Central memory CD4-positive, alpha-beta T cell (primary cell): ENCODE measurements around the gene C1orf226.
"Not testable (repeated sequence)": the region's sequence is repeated elsewhere in the genome, so short reads cannot be mapped to it uniquely, and the experiment has no call there.

Source experiments
- DNase-seq: peaks from one replicate; pipeline ENCODE4 v3.0.0; 2022
- total RNA-seq, 3 experiments: gene quantifications; one replicate each; lab custom pipeline; 2026; lab: John Stamatoyannopoulos, UW

The C1orf226 gene, protein sequence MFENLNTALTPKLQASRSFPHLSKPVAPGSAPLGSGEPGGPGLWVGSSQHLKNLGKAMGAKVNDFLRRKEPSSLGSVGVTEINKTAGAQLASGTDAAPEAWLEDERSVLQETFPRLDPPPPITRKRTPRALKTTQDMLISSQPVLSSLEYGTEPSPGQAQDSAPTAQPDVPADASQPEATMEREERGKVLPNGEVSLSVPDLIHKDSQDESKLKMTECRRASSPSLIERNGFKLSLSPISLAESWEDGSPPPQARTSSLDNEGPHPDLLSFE
- 0 to 0.14 (median 0) reads per million in 3 experiments for total RNA-seq

DNA sequence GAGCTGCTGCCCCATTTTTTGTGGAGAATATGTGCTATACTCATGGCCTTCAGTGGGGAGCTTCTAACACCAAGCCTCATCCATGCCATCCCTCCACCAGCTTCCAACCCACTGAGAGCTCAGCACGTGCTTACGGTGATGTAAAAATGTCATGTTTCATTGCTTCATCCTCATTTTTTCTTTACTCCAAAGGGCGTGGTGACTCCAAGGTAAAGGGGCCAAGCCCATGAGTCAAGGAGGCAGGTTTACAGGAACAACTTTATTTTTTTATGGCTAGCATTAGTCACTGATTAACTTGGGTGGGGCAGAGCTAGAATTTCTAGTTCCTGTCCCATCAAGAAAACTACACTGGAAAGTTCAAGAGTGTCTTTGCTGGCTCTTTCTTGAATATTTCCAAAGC, at the start of gene C1orf226:
Gene C1orf226 (plus strand): TSS at position 346 of the 400 bp plus-strand sequence. CDS start 174 bp downstream, outside the sequence.
- no peak for DNase-seq

DNA sequence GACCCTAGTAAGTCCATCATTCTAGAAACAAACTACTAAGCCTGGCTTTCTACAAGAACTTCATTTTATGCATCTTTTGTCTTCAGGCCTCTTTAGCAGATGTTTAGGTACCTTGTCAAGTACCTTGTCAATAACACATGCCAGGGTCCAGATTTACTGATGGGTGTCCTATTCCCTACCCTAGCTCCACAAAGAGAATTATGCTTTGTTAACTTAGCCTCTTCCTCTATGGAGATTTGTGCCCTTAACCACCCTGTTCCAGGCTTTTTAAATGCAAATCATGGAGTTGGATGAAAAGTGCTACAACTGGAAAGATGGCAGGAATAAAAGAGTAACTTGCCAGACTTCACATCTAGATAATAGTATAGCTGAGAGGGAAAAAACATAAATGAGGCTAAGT, 47.5 kb upstream of the C1orf226 start:
- no peak for DNase-seq

DNA sequence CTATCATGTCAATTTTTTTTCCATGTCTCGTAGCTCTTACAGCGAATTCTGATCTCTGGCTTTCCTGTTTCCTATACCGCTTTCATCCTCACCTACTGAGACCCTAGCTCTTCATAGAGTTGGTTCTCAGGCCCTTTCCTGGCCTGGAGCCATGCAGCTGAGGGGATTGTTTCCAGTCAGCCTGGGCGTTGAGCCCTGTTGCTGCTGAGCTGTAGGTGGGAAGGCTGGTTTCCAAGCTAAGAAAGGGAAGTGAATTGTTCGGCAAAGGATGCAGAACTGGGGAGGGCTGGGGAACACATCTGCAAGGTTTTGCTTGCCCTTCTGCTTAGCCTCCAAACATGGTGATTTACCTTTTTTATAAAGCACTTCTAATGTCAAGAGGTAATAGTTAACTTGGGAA, 46.4 kb upstream of the C1orf226 start:
- no peak for DNase-seq

DNA sequence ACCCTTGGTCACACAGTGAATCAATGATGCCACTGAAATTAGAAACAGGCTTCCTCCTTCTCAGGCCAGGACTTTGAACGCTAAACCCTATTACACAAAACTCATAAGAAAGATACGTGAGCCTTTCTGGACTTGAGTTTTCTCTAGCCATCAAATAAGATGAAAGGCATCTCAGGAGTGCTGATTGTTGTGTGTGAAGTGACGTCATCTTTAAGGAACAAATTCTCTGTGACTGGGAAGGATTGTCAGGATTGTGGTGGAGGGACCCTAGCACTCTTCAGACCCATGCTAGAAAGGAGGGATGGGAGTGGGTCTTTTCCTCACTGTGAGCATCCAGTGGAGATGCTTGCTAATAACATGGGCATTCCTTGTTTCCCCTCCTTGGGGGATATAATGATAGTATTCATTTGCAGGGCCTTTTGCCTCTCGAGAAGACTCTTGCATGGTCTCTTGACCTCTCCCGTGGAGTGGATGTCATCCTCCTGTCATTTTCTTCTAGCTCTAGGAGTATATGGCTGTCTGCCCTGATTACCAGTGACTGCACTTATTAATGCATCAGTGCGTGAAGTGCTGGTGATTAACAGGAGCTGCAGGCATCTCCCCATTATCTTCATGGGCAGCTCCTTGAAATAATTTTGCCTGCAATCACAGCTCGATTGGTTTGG, 44.8 kb upstream of the C1orf226 start:
- no peak for DNase-seq

DNA sequence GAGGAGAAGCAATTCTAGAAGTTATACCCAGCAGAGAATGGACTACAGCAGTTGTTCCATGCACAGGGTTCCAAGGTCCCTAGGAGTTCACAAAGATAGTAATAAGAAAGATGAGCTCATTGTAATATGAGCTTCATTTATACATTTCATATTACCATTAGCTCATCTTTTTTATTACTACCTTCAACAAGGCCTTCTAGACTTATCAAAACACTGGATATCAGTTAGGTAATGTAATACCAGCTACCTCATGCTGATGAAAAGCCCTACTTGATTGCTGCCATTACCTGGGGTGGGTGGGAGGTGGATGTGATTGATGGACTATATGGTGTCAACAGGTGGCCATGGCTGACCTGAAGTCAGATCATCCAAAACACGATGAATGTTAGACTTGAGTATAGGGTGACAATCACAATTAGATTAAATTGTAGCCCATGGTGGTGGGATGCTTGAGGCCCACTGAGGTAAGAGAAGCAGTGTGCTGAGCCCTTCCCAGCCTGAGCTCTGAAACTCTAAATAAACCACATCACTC, 39.0 kb upstream of the C1orf226 start:
- no peak for DNase-seq

DNA sequence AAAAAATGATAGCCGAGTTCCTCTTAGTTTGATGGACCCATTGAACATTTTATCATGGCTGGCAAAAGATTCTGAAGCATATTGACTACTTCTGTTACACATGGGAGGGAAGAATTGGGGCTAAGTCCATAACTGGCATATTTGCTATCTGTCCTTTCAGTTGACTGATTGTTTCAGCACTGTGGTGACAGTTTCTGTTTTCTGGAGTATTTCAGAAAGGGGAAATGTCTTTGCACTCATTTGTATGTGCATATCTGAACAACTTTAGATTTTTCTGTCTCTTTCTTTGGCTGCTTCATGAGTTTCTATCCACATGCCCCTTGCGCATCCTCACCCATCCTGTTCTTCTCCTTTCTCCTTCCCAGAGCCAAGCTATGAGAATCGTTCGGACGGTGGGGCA, 38.1 kb upstream of the C1orf226 start:
- DNase-seq = no peak

DNA sequence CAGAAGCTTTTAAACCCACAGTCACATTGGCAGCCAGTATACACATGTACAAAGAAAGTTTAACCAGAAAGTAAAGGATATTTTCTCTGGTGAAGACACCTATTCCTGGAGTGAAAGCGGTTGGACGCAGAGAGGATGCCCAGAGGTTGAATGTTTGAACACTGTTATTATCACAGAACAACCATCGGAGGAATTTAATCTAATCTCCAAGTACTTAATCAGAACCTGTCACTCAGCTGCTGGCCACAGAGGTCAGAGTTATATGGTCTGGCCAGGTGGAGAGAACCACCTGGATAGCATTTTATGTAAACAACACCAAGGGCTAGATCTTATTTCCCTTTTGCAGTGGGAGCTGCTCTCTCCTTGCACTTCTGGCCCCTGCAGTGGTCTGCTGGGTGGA, 34.2 kb upstream of the C1orf226 start:
- no peak for DNase-seq

DNA sequence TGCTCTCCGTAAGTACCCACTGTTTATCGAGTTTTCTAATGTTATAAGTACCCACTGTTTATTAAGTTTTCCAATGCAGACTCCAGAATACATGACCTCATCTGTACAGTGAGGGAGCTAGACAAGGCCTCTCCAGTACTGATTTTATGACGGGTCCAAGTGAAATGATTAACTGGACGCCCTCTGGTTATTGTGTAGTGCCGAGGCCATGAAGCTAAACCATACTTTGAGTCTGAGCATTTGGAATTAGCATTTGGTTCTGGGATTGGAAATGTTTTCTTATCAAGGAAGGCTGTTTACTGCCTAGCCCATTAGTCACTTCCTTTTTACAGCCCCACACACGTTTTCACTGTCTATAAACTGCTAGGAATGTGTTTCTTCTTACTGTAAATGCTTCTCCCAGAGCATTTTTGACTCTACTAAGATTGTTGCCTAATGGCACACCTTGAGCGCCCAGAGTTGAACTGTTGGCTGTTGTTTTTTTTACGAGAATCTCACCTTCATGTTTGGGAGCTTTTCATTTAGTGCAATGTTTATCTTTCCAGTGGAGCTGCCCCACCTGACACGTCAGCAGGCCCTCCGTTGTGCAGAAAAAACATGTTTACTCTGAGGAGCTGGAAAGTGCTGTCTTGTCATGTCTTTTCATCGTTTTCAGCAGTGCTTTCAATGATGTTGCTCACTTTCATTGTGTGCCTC, 31.7 kb upstream of the C1orf226 start:
- DNase-seq = no peak

DNA sequence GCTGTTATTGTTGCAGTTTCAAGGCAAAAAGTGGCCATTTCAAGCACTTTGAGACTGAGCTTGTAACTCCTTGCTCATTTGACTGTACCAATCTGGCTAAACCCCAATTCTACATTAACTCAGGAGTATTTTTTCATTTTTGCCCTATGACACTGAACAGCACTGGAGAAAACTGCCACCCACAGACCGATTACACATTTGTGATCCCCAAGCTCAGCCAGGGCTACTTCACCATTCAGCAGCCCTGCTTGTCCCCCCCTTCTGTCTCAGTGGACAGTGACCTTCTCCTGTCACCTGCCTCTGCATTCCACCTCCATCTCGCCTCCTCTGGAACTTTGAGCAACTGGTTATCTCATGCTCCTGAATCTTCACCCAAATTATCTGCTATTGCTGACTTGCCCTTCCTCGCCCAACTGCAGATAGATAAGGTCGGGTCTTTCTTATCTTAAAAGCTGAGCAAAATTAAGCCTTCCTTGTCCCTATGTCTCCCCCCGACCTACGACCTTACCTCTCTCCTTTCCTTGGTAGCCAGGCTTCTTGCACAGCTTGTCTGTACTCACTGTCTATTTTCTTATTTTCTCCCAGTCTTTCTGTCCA, 30.2 kb upstream of the C1orf226 start:
- no peak for DNase-seq

DNA sequence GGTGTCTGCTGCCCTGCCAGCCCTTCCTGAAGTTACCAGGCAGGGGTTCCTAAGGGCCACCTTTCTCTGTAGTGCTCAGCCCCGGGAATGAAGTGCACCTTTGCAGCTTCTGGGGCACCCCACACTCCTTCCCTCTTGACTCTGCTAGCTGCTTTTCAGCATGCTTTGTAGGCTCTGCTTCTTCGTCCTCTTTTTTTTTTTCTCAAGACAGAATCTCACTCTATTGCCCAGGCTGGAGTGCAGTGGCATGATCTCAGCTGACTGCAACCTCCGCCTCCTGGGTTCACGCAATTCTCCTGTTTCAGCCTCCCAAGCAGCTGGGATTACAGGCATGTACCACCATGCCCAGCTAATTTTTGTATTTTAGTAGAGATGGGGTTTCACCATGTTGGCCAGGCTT, 29.7 kb upstream of the C1orf226 start:
- not testable (repeated sequence) for DNase-seq

DNA sequence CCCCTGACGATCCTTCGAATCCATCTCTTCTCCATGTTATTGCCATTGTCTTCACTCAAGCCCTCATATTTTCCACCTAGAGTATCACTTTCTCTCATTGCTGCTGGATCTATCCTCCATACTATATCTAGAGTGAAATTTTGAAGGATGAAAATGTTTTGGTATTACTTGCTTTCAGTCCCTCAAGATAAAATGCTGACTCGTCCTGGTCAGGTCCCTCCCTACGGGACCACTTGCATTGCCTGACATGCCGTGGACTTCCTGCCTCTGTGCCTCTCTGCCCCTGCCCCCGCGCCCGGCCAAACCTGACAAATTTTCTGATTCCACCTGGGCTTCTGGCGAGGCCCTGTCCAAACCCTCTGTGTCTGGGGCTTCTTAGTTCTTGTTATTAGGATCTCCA, 28.4 kb upstream of the C1orf226 start:
- no peak for DNase-seq

DNA sequence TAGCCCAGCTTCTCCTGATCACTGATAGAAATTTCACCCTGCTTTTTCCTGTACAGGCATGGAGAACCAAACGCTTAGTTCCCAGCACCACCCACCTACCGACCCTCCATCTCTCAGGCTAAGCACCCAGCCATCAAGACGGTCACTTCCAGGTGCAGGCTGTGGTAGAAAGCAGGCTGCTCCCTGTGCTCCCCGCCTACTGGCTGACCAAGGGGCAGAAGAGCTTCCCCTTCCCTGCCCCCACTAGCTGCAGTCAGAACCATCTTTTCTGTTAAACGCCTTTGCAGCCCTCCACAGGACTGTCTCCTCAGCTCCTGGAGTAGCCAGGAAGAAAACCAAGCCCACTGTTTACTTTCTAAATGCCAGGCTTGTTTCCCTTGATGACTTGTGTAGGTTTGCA, 27.8 kb upstream of the C1orf226 start:
- DNase-seq = no peak

DNA sequence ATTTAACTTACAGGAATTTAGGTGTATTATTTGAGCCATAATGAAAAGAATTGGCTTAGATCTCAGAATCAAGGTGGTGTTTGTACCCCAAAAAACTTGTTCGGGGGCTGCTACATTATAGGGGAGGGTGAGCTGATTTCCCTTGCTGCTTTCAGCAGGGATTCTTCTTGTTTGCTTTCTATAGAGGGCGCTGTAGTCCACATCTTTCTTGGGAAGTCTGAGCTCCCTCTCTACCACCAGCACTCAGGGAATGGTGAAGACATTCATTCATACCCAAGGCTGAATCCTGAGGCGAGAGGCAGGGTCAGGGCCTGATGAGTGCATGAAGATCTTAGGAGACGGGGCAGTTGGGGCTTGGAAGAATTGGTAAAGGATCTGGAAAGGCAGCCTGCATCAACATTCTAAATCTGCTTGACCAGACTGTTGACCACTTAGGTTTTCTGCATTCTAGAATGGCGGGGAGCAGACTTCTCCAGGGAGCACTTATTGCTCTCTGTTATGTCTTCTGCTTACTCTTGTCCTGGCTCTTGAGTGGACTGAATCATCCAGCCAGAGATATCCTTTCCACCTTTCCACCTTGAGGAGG, 23.8 kb upstream of the C1orf226 start:
- no peak for DNase-seq

DNA sequence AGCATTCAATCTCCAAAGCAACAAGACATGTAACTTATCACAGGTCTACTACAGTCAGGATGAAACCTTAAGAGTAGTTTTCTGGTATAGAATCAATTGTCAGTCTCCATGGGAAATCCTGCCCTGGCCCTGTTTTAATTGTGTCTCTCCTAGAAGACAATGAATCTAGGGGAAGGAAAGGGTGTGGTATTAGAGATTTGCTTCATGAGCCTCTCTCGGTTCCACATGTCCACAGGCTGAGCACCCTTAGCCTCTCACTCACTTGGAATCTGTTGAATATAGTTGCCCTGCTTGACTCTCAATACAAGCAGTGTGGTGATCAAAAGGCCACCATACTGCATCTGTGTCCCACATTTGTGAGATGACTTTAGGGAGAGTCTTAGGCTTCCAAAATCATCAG, 22.6 kb upstream of the C1orf226 start:
- DNase-seq = no peak

DNA sequence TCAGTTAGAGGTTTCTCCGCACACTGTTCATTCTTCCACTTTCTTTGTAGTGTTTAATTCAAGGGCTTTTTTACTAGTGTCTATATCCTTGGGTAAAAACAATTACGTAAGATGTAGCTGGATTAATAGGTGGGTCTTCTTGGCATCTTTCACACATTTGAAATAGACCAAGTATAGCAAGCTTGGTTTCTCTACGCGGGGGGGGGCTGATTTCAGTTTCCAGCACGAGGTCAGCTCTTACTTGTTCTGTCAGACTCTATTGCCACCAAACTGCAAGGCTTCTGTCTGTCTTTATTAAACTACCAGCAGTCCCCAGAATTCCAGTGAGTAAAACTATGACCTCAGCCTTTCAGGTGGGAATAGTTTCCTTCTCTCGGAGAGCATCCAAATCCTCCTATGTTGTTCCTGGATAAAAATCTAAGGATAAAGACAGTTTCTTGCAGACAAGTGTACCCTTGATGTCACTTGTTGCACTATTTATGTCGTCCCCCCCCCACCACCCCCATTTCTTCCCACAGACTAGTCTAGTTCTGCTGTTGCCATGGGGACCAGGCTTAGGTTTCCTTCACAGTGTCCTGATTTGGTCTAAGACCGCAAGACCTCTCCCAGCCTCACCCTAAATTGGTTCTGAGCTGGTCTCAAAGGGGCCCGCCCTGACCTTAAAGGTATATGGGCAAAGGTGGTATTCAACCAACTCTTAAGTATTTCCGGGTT, 21.8 kb upstream of the C1orf226 start:
- no peak for DNase-seq

DNA sequence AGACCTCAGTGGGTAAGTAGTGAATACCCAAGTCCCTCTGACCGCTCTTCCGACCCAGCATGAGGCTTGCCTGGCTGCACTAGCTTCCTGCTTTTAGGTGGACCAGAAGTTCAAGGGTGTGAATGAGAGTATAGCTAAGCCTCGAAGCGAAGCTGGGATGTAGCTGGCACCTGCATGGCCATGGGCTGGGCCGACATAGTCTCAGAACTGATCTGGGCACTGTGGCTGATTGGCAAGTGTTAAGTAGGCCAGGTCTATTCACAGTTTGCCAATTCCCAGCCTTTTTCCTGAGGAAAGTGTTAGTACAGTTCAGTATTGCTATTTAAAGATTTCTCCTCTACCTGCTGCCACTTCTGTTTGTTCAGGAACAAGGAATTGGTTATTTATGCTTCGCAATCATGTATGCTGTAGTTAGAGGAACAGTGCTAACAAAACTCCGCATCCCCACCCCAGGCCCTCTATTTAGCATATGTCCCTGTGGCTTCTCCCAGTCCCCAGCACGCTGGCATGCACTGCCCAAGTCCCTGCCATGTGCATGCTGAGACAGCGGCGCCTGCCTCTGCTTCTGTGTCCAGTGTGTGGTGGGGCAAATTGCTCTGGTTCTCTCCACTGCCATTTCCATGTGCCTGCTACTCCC, 21.2 kb upstream of the C1orf226 start:
- DNase-seq = no peak

DNA sequence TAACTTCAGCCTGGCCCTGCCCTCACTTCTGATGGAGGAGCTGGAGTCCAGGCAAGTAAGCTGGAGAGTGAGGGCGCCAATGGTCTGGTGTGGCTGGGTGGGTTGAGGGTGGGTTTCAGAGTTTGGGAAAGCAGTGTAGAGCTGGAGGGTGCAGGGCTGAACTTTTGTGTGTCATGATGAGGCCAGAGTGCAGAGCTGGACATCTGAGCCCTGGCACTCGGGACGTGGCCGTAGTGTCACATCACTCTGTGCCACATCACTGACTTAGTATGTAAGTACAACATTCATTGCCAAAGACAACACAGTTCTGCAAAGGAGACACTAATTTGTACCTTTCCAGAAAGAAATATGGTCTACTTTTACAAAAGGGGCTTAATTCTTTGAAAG, 20.7 kb upstream of the C1orf226 start:
- DNase-seq = no peak

DNA sequence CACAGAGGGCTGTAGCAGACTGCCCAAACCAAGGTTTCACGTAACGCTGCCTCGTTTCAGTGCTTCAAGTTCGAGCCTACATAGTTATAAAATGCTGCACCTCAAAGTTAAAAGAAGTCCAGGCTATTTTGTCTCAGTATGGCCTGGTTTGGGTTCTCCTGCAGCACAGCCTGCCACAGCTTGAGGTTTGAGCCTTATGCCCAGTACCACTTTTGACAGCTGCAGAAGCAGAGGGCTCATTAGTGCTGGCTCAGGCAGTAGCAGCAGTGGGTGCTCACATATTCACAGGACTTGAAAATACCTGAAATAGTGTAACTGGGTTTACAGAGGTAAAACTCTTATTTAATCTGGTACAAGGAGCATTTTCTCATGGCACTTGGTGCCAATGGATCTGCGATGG, 20.2 kb upstream of the C1orf226 start:
- no peak for DNase-seq

DNA sequence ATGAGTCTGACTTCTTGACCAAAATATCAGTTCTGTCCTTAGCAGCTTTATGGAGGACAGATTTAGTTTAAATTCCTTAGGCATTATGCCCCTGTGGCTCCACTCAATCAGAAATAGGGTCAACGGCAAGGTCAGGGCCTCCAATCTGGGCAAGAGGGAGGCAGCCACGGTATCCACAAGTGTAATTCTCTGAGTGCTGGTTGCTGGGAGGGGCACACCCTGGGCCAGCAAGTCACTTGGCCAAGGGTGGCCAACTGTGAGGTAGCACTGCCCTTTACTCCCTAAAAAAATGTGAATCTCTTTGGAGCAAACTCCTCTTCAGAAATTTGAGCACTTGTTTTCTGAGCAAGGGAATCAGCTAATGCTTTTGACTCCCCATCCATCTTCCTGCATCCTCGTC, 17.7 kb upstream of the C1orf226 start:
- no peak for DNase-seq

DNA sequence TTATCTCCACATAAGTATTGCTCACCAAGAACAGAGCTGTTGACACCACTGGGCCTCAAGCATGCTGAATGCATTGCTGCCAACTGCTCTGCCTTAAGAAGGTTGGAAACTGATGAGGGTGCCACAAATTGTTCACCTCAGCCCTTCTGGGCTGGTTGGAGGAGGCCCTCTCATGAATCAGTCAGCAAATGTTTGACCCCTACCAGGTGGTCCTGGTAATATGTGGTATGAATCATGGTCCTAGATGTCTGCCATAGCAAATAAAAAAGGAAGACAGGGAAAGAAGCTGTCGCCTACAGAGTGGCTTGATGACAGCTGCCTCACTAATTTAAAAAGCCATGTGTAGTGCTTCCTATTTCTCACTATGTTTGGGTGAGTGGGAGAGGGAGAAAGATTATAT, 17.0 kb upstream of the C1orf226 start:
- no peak for DNase-seq

DNA sequence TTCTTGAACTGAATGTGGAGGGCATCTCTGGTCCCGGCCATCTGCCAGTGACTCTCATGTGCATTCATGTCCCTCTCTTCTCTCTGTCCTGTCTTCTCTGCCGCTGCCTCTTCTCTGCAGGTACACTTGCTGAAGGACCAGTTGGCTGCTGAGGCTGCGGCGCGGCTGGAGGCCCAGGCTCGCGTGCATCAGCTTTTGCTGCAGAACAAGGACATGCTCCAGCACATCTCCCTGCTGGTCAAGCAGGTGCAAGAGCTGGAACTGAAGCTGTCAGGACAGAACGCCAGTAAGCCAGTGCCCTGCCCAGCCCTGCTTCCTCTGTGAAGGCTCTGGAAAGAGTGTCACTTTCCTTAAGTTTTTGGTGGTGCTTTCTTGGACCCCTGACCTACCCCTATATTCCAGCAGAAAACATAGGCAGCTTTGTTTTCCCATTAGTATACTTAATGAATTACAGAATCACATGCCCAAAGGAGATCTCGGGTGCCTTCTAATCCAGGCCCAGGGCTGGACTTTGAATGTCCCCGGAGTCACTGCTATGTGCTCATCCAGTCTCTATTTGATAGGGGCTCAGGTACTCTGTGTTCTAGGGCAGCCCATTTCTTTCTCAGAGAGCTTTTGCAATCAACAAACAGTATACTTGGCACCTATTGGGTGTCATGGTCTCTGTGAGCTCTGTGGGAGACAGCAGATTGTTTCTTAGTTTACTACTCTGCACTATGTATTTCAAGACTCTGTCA, 16.1 kb upstream of the C1orf226 start:
- no peak for DNase-seq
